Suprapubic skin (tissue), 4 donors: ENCODE measurements around the gene TMEM30A. TPM values are rescaled to one million over a fixed set of nuclear protein-coding genes. Genes with fewer than 3 reads are reported as not detected.
A peak's percentile ranks its signal among the peaks of the same experiment; 100 is the strongest.

ENCODE experiments used
- DNase-seq, 2 donors: peaks; one replicate each; pipeline ENCODE4 v3.0.0-alpha.2; 2019; ENCODE audit warnings: low spot score in 2 of 2
- H3K27ac ChIP-seq: fragments of 200-600 bp; sonication (generic); one replicate; pipeline ENCODE4 v1.5.1; 2019
- H3K27me3 ChIP-seq: fragments of 200-600 bp; sonication (generic); one replicate; pipeline ENCODE4 v1.5.1; 2019
- H3K36me3 ChIP-seq: fragments of 200-600 bp; sonication (generic); one replicate; pipeline ENCODE4 v1.5.1; 2019
- H3K4me1 ChIP-seq: fragments of 200-600 bp; sonication (generic); one replicate; pipeline ENCODE4 v1.5.1; 2019
- H3K4me3 ChIP-seq: fragments of 200-600 bp; sonication (generic); one replicate; pipeline ENCODE4 v1.5.1; 2019; ENCODE audit warnings: mild to moderate bottlenecking
- H3K9me3 ChIP-seq: fragments of 200-600 bp; sonication (generic); one replicate; pipeline ENCODE4 v1.5.1; 2019
- CTCF ChIP-seq, 2 donors: fragments of 200-600 bp in 1 of 2; fragments of 450-650 bp in 1 of 2; sonication (generic) in 1 of 2; IDR thresholded peaks; one replicate each; pipeline ENCODE4 v1.5.1; 2016 to 2019; ENCODE audit warnings: antibody characterized with exemption in 2 of 2, mild to moderate bottlenecking in 1 of 2, moderate library complexity in 1 of 2
- EP300 ChIP-seq: sonication (generic); formaldehyde crosslinking; IDR thresholded peaks from one replicate; pipeline ENCODE4 v1.6.1; 2017; ENCODE audit warnings: antibody characterized with exemption
- POLR2A ChIP-seq, 2 donors: fragments of 450-650 bp; IDR thresholded peaks; one replicate each; pipeline ENCODE4 v1.6.1; 2017; ENCODE audit warnings: antibody characterized with exemption in 2 of 2, mild to moderate bottlenecking in 2 of 2, moderate library complexity in 2 of 2
- POLR2AphosphoS5 ChIP-seq, 3 donors: sonication (generic); formaldehyde crosslinking; IDR thresholded peaks; one replicate each; pipeline ENCODE4 v1.6.1; 2017; ENCODE audit warnings: antibody characterized with exemption in 3 of 3
- WGBS: methylation state at CpG from one replicate; pipeline ENCODE4 v1.1.5; 2018; 5-methylcytosine and 5-hydroxymethylcytosine counted together
- total RNA-seq, 4 donors: library from RNA; depleted of rRNA; stranded (reverse); fragments of >200 nt; gene quantifications; one replicate each; pipeline ENCODE4 v1.1.0, GENCODE V29; 2016

The TMEM30A gene
- total RNA-seq, 4 donors from 2014 or later = 30.5 to 50.0 (median 38.2) TPM

- Histone ChIP-seq H3K4me1 (peaks cover 70% of the 10 kb centered on the region), H3K4me3 (peak overlapping the region; percentile 71), H3K36me3 (no peaks in the 10 kb centered on the region), H3K27ac (peak overlapping the region; percentile 89), H3K9me3 (no peaks in the 10 kb centered on the region), H3K27me3 (peaks cover 42% of the 10 kb centered on the region)
- under 1% methylated on average over 35 of the region's 35 CpGs for WGBS
- peak; percentile 83 to 85 for DNase-seq
- TF ChIP-seq EP300 (no peak), POLR2A (IDR thresholded peaks at IDR 0.05) (no peak), CTCF (IDR thresholded peaks at IDR 0.05) (peak; percentile 60 to 74), POLR2AphosphoS5 (IDR thresholded peaks at IDR 0.05) (no peak)
Measured at GRCh38 chr6:75204217-75204958, 80.2 kb downstream of the TMEM30A start.

DNA sequence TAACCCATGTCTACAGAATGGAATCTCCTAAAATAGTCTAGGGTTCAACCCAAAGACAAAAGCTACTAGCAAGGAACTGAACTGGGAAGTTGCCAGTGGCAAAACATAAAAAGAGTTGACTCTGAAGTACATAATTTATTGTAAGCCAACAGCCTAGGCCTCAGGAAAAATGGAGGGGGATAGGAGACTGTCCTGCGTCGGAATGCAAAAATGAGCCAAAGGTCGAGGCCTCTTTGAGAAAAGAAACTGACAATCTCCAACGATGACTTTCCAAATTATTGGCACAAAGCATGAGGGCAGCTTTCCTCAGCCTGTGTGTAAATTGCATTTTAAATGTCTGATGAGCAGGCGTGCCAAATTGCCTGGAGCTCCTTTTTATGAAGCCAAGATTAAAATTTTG lies 80.9 kb downstream of the TMEM30A start:
- Histone ChIP-seq H3K9me3 (no peaks in the 10 kb centered on the region), H3K36me3 (no peaks in the 10 kb centered on the region), H3K27ac (peak overlapping the region; percentile 89), H3K27me3 (peaks cover 42% of the 10 kb centered on the region), H3K4me1 (peaks cover 68% of the 10 kb centered on the region), H3K4me3 (peak overlapping the region; percentile 71)
- TF ChIP-seq POLR2A (IDR thresholded peaks at IDR 0.05) (no peak), CTCF (IDR thresholded peaks at IDR 0.05) (no peak), POLR2AphosphoS5 (IDR thresholded peaks at IDR 0.05) (no peak), EP300 (no peak)
- 4% methylated on average over 5 of the region's 5 CpGs for WGBS
- no peak for DNase-seq

Other genes with a start within 250 kb of the TMEM30A start
- gene COL12A1, start 78.7 kb downstream of the TMEM30A start, total RNA-seq = 10 to 100 TPM; 41.2 to 47.2 (median 44.1) TPM
- 100 to 1,000 TPM; 110 to 303 (median 209) TPM for gene COX7A2, start 41.0 kb downstream of the TMEM30A start, total RNA-seq
- 1 to 10 TPM in 1 of 4 donors, under 1 TPM in 3; 0.08 to 2.3 (median 0.25) TPM for gene FILIP1, start 209.0 kb upstream of the TMEM30A start, total RNA-seq